Lower lobe of right lung (tissue), 2 donors: ENCODE results near the gene CHST10. TPM values are rescaled to one million over a fixed set of nuclear protein-coding genes. Genes with fewer than 3 reads are reported as not detected.

Experiments used
- ATAC-seq, 2 donors: fragments of 200-7000 bp; cut with Tn5 transposase; one replicate each; pipeline ENCODE4 v1.9.1; 2020 to 2022; ENCODE audit warnings: mild to moderate bottlenecking in 2 of 2, moderate library complexity in 2 of 2
- DNase-seq: peaks from one replicate; pipeline ENCODE4 v3.0.0-alpha.2; 2020
- H3K27ac ChIP-seq: fragments of 200-600 bp; one replicate; pipeline ENCODE4 v1.8.0; 2022
- H3K27me3 ChIP-seq: fragments of 200-600 bp; one replicate; pipeline ENCODE4 v1.8.0; 2022; ENCODE audit warnings: low read depth
- H3K36me3 ChIP-seq: fragments of 200-600 bp; one replicate; pipeline ENCODE4 v1.8.0; 2022; ENCODE audit warnings: mild to moderate bottlenecking
- H3K4me1 ChIP-seq: fragments of 200-600 bp; one replicate; pipeline ENCODE4 v1.8.0; 2022
- H3K4me3 ChIP-seq: fragments of 200-600 bp; one replicate; pipeline ENCODE4 v1.8.0; 2022; ENCODE audit warnings: mild to moderate bottlenecking
- H3K9me3 ChIP-seq: fragments of 200-600 bp; one replicate; pipeline ENCODE4 v1.8.0; 2022
- intact Hi-C: fragments of 100-400 bp; cut with DNase I; formaldehyde crosslinking; loops from one replicate; pipeline ENCODE4 v1.11.0; 2022
- total RNA-seq: library from RNA; stranded (reverse); fragmentation: NEBNext Ultra II Directional; extraction: Animal tissue kit (Norgen Biotek cat#: 25700); gene quantifications from one replicate; pipeline ENCODE4 v1.2.1, GENCODE V29; 2021
- TF ChIP-seq, protein P1 (sequence below): fragments of 200-600 bp; IDR thresholded peaks from one replicate; pipeline ENCODE4 v1.8.0; 2022; ENCODE audit warnings: antibody characterized with exemption, mild to moderate bottlenecking
- donor health status: DM: no; HTN: yes; CAD: no; lungs with severe emphysema.

CHST10 gene
- total RNA-seq, 1 donor from 2014 or later = 7.6 TPM

DNA sequence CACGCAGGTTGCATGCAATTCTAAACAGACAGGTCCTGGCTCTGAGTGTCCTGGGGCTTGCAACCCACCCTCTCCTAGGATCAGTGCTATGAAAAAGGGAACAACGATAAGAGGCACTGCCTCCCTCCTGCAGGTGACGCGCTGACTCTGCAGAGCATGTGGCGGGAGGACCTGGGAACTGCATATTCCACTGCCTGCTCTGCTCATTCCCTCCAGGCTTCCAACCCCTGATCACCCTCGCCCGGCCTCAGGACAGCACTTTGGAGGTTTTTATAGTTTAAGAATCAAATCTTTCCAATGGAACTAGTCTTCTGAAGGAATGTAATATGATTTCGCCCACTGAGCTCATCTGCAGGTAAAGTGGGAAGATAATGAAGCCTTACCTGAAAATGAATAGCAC, 8.5 kb downstream of the CHST10 start:
- TF ChIP-seq, protein P1, sequence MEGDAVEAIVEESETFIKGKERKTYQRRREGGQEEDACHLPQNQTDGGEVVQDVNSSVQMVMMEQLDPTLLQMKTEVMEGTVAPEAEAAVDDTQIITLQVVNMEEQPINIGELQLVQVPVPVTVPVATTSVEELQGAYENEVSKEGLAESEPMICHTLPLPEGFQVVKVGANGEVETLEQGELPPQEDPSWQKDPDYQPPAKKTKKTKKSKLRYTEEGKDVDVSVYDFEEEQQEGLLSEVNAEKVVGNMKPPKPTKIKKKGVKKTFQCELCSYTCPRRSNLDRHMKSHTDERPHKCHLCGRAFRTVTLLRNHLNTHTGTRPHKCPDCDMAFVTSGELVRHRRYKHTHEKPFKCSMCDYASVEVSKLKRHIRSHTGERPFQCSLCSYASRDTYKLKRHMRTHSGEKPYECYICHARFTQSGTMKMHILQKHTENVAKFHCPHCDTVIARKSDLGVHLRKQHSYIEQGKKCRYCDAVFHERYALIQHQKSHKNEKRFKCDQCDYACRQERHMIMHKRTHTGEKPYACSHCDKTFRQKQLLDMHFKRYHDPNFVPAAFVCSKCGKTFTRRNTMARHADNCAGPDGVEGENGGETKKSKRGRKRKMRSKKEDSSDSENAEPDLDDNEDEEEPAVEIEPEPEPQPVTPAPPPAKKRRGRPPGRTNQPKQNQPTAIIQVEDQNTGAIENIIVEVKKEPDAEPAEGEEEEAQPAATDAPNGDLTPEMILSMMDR = no peak
- Histone ChIP-seq H3K27ac (no peak overlapping the region), H3K9me3 (no peaks in the 10 kb centered on the region), H3K4me3 (no peak overlapping the region), H3K27me3 (no peaks in the 10 kb centered on the region), H3K4me1 (peaks cover under 1% of the 10 kb centered on the region), H3K36me3 (peaks cover 19% of the 10 kb centered on the region)
- ATAC-seq = no peak
- no peak for DNase-seq
- intact Hi-C loops = no loop called here

DNA sequence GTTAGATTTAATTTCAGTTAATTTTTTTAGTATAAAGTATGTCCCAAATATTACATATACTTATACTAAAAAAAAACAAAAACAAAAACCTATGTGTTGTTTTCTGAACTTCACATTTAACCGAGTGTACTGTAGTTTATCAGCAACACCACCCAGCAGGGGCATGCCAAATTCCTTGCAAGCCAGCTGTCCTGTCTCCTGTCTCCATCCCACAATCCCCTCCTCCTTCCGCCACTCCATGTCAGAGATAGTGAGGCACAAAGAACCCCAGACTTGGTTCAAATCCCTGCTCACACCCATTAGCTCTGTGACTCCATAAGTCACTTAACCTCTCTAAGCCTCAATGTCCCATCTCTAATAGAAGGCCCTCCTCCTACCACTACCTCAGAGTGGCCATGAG, 9.4 kb downstream of the CHST10 start:
- ATAC-seq = no peak
- H3K36me3 ChIP-seq = peaks cover 19% of the 10 kb centered on the region
- no peak overlapping the region for H3K27ac ChIP-seq
- no peak overlapping the region for H3K4me3 ChIP-seq
- H3K9me3 ChIP-seq = no peaks in the 10 kb centered on the region
- intact Hi-C loops = no loop called here
- H3K27me3 ChIP-seq = no peaks in the 10 kb centered on the region
- TF ChIP-seq, protein P1 = no peak
- no peak for DNase-seq
- H3K4me1 ChIP-seq = no peaks in the 10 kb centered on the region

DNA sequence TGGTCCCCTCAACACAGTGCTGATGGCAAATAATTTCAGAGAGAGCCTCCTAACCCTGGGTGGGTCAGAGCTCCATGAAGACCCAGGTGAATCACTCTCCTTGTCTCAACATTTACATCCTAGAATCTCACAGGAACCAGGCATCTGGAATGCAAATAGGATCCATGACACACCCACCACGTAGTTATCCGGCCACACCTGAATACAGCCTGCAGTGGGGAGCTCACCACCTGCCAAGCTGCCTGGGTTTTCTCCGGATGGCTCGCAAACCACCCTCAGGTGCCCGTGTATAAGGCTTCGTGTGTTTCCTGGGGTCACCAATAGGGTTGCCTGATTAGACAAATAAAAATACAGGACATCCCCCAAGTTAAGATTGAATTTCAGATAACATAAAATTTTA, 9.9 kb downstream of the CHST10 start:
- DNase-seq (no peak), ATAC-seq (no peak)
- Histone ChIP-seq H3K36me3 (peaks cover 20% of the 10 kb centered on the region), H3K27ac (no peak overlapping the region), H3K4me1 (no peaks in the 10 kb centered on the region), H3K9me3 (no peaks in the 10 kb centered on the region), H3K4me3 (no peak overlapping the region), H3K27me3 (no peaks in the 10 kb centered on the region)
- TF ChIP-seq, protein P1 = no peak
- intact Hi-C loops = no loop called here

DNA sequence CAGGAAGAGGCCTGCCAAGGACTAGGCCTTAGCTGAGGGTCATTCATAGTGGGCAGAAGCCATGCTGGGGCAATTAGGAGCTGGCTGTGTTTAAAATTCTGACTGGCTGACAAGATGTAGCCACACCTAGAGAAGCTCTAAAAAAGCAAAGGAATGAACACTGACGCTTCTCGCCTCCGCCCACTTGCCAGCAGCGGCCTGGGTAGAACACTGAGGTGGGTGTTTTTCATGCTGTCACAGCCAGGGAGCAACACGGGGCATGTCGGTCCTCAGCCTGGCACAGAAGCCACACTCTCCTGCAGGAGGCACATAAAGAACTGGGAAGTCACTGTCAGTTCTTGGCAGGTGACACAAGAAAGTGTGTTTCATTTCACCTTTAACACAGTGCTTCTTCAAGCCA, 10.4 kb downstream of the CHST10 start:
- DNase-seq (no peak), ATAC-seq (no peak)
- Histone ChIP-seq H3K36me3 (peaks cover 25% of the 10 kb centered on the region), H3K4me3 (no peak overlapping the region), H3K9me3 (no peaks in the 10 kb centered on the region), H3K27ac (no peak overlapping the region), H3K4me1 (no peaks in the 10 kb centered on the region), H3K27me3 (no peaks in the 10 kb centered on the region)
- TF ChIP-seq, protein P1 = no peak
- intact Hi-C loops = no loop called here

DNA sequence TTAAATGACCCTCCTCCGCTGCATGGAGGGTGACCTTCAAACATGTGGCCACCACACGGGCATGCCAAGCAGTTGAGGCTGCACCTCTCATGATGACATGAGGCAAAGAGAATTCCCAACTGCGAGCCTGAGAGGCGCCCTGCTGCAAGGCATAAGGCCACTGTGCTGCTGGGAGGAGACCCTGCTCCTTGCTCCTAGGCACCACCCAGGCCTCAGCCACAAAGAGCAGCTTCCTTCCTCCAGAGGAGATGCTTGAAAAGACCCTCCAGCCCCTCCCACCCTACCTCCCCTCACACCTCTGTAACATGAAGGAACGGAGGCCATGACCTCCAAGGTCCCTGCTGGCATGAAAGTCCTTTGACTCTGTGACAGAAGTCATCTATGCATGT, 11.4 kb downstream of the CHST10 start:
- Histone ChIP-seq H3K27ac (no peak overlapping the region), H3K27me3 (no peaks in the 10 kb centered on the region), H3K9me3 (no peaks in the 10 kb centered on the region), H3K4me3 (no peak overlapping the region), H3K36me3 (peaks cover 34% of the 10 kb centered on the region), H3K4me1 (no peaks in the 10 kb centered on the region)
- DNase-seq (no peak), ATAC-seq (no peak)
- intact Hi-C loops = no loop called here
- TF ChIP-seq, protein P1 = no peak
